COR-L47 (cell line): ENCODE data around the gene PLPP1.
A peak's percentile ranks its signal among the peaks of the same experiment; 100 is the strongest.

Experiments
- DNase-seq: peaks from one replicate; lab custom pipeline; 2025; lab: John Stamatoyannopoulos, UW

The PLPP1 gene

GRCh38 chr5:55446640-55447351, 88.0 kb downstream of the PLPP1 start:
- DNase-seq = no peak

GRCh38 chr5:55445791-55446190, 89.0 kb downstream of the PLPP1 start:
- no peak for DNase-seq

GRCh38 chr5:55441954-55442353, 92.8 kb downstream of the PLPP1 start:
- no peak for DNase-seq

GRCh38 chr5:55441107-55441771, 93.5 kb downstream of the PLPP1 start:
- no peak for DNase-seq

GRCh38 chr5:55440188-55440646, 94.5 kb downstream of the PLPP1 start:
- no peak for DNase-seq

- no peak for DNase-seq
Observed at GRCh38 chr5:55438998-55439397, 95.8 kb downstream of the PLPP1 start.

GRCh38 chr5:55437859-55438206, 96.9 kb downstream of the PLPP1 start:
- DNase-seq = no peak

- DNase-seq = no peak
Observed at GRCh38 chr5:55437452-55437851, 97.3 kb downstream of the PLPP1 start.

- no peak for DNase-seq
Observed at GRCh38 chr5:55432549-55432948, 102.2 kb downstream of the PLPP1 start.

GRCh38 chr5:55429613-55430253, 105.0 kb downstream of the PLPP1 start:
- DNase-seq = peak; percentile 45

- DNase-seq = no peak
Observed at GRCh38 chr5:55429221-55429612, 105.5 kb downstream of the PLPP1 start.

- peak; percentile 6 for DNase-seq
Observed at GRCh38 chr5:55427157-55427556, 107.6 kb downstream of the PLPP1 start.

GRCh38 chr5:55426455-55426854, 108.3 kb downstream of the PLPP1 start:
- no peak for DNase-seq

- no peak for DNase-seq
Observed at GRCh38 chr5:55421074-55421529, 113.7 kb downstream of the PLPP1 start.

GRCh38 chr5:55418994-55419968, 115.5 kb downstream of the PLPP1 start:
- DNase-seq = no peak

GRCh38 chr5:55416306-55416705, 118.5 kb downstream of the PLPP1 start:
- DNase-seq = no peak

- no peak for DNase-seq
Observed at GRCh38 chr5:55415071-55415470, 119.7 kb downstream of the PLPP1 start.

- DNase-seq = no peak
Observed at GRCh38 chr5:55413644-55414043, 121.1 kb downstream of the PLPP1 start.

GRCh38 chr5:55411876-55412275, 122.9 kb downstream of the PLPP1 start:
- DNase-seq = no peak

- DNase-seq = no peak
Observed at GRCh38 chr5:55410845-55411244, 123.9 kb downstream of the PLPP1 start.

- no peak for DNase-seq
Observed at GRCh38 chr5:55409775-55410174, 125.0 kb downstream of the PLPP1 start.

- DNase-seq = no peak
Observed at GRCh38 chr5:55407984-55408383, 126.8 kb downstream of the PLPP1 start.
